Suprapubic skin (tissue), 4 donors: ENCODE measurements around the gene VIPR1.

Experiments
- EP300 ChIP-seq: sonication (generic); formaldehyde crosslinking; IDR thresholded peaks from one replicate; pipeline ENCODE4 v1.6.1; 2017; ENCODE audit warnings: antibody characterized with exemption
- POLR2A ChIP-seq, 2 donors: fragments of 450-650 bp; IDR thresholded peaks; one replicate each; pipeline ENCODE4 v1.6.1; 2017; ENCODE audit warnings: antibody characterized with exemption in 2 of 2, mild to moderate bottlenecking in 2 of 2, moderate library complexity in 2 of 2
- POLR2AphosphoS5 ChIP-seq, 3 donors: sonication (generic); formaldehyde crosslinking; IDR thresholded peaks; one replicate each; pipeline ENCODE4 v1.6.1; 2017; ENCODE audit warnings: antibody characterized with exemption in 3 of 3
- TF ChIP-seq, protein P1 (sequence below), 2 donors: fragments of 200-600 bp in 1 of 2; fragments of 450-650 bp in 1 of 2; sonication (generic) in 1 of 2; IDR thresholded peaks; one replicate each; pipeline ENCODE4 v1.5.1; 2016 to 2019; ENCODE audit warnings: antibody characterized with exemption in 2 of 2, mild to moderate bottlenecking in 1 of 2, moderate library complexity in 1 of 2

DNA sequence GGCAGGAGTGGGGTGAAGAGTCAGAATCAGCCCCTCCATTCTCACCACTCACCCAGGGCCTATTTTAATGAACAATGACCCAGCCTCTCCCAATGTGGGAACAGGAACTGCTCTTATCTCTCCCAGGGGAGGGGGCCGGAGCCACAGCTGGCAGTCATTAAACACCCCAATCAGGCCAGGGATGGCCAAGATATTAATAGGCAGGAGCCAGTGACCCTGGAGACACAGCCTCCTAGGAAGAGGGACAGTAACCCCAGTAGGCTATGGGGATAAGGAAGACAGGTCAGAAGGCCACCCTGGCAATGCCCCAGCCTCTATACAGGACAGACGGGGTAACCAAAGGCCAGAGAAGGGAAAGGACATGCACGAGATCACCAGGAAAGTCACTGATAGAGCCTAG lies 38.6 kb downstream of the VIPR1 start:
- TF ChIP-seq POLR2A (IDR thresholded peaks at IDR 0.05) (no peak), POLR2AphosphoS5 (IDR thresholded peaks at IDR 0.05) (no peak), EP300 (no peak)
- TF ChIP-seq, protein P1, sequence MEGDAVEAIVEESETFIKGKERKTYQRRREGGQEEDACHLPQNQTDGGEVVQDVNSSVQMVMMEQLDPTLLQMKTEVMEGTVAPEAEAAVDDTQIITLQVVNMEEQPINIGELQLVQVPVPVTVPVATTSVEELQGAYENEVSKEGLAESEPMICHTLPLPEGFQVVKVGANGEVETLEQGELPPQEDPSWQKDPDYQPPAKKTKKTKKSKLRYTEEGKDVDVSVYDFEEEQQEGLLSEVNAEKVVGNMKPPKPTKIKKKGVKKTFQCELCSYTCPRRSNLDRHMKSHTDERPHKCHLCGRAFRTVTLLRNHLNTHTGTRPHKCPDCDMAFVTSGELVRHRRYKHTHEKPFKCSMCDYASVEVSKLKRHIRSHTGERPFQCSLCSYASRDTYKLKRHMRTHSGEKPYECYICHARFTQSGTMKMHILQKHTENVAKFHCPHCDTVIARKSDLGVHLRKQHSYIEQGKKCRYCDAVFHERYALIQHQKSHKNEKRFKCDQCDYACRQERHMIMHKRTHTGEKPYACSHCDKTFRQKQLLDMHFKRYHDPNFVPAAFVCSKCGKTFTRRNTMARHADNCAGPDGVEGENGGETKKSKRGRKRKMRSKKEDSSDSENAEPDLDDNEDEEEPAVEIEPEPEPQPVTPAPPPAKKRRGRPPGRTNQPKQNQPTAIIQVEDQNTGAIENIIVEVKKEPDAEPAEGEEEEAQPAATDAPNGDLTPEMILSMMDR (IDR thresholded peaks at IDR 0.05): no peak
